ENCODE data around the gene EXO5.

EXO5 gene

DNA sequence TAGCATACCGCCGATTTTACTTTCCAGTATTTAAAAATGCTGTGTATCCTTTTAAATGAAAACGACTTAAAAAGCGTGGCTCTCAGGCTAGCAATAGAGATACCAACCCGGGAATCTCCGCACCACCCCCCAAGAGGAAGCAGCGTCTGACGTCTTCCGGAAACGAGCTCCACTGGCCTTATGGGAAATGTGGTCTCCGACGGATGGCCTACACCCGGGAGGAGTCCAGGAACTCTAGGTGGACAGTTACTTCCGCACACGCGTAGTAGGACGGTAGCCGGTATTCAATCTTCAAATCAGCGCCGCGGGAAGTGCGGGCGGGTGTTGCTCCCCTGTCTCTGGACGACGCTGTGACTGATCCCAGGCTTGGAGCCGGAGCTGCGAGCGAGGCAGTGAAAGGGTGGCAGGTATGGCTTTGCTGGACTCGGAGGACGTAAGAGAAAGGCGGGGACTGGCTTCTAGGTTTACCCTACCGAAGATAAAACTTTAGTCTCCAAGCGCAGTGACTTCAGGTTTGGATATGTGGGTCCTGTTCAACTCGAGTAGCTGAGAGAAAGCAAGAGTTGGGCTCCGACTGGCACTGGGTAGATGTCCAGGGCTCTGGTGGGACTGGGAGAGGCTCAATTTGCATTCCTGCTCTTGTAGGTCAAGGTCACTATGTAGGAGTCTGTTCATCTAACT is 23.0 kb downstream of the EXO5 start, which contains the start of gene ZNF684:
TSS of gene ZNF684 (plus strand) at position 257 of the 681 bp plus-strand sequence. CDS start 1,530 bp downstream, outside the sequence.
- TF ChIP-seq, protein P1, sequence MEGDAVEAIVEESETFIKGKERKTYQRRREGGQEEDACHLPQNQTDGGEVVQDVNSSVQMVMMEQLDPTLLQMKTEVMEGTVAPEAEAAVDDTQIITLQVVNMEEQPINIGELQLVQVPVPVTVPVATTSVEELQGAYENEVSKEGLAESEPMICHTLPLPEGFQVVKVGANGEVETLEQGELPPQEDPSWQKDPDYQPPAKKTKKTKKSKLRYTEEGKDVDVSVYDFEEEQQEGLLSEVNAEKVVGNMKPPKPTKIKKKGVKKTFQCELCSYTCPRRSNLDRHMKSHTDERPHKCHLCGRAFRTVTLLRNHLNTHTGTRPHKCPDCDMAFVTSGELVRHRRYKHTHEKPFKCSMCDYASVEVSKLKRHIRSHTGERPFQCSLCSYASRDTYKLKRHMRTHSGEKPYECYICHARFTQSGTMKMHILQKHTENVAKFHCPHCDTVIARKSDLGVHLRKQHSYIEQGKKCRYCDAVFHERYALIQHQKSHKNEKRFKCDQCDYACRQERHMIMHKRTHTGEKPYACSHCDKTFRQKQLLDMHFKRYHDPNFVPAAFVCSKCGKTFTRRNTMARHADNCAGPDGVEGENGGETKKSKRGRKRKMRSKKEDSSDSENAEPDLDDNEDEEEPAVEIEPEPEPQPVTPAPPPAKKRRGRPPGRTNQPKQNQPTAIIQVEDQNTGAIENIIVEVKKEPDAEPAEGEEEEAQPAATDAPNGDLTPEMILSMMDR (IDR thresholded peaks at IDR 0.05; ENCODE audit: low read depth, low read length, missing control alignments), result no peak
- peak; percentile 95 for DNase-seq (ENCODE audit: low read depth)
- H3K4me3 ChIP-seq (ENCODE audit: low read depth, low read length), result peak within 1 kb of the TSS; percentile 59

DNA sequence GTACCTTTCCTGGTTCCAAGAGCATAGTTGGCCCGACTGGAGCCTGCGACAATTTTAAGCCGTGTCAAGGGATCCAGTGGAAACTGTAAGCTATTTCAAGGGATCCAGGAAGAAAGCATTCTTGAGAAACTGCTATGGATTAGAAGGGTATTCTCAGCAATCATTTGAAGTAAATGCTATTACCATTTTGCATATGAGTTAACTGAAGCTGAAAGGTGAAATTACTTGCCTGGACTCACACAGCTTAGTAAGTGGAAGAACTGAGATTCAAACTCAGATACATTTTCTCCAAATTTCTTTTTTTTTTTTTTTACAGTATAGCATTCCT is 23.5 kb downstream of the EXO5 start:
- no peak for DNase-seq (ENCODE audit: low read depth)
- H3K4me3 ChIP-seq (ENCODE audit: low read depth, low read length), result peak overlapping the region; percentile 59
- TF ChIP-seq, protein P1 (IDR thresholded peaks at IDR 0.05; ENCODE audit: low read depth, low read length, missing control alignments), result no peak

DNA sequence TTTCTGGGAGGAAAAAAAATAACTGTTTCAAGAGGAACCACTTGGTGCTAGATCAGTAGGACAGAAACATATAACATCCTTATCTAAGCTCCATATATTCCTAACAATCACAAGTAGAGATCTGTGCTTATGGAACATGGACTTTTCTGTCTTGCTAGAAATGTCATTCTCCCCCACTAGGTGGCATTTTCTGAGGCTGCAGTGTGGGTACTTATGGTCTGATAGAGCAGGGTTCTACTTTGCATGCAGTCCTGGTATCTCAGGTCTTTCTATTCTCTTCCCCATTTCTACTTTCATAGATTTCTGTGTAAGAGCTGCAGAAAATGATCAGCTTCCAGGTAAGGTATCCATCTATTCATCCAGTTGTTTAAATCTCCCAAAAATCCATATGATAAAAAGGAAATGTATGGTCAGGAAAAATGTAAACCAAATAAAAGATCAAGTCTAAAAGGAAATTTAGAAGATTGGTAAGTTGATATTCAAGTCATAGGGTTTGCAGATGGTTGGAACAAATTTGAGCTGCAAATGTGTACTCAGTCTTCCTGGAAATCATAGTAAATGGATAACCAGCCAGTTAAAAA is 24.4 kb downstream of the EXO5 start:
- TF ChIP-seq, protein P1 (IDR thresholded peaks at IDR 0.05; ENCODE audit: low read depth, low read length, missing control alignments), result peak; percentile 68
- DNase-seq (ENCODE audit: low read depth), result peak; percentile 57
- H3K4me3 ChIP-seq (ENCODE audit: low read depth, low read length), result no peak overlapping the region; the same call in 1 of the 2 replicates

DNA sequence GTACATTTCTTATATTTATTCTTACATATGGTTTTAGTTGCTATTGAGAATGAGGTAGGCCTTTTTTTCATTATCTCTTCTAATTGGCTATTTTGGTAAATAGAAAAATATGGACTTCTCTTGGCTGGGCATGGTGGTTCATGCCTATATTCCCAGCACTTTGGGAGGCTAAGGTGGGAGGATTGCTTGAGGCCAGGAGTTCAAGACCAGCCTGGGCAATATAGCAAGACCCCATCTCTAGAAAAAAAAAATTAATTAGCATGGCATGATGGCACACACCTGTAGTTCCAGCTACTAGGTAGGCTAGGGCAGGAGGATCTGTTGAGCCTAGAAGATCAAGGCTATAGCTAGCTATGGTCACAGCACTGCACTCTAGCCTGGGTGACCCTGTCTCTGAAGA is 26.0 kb downstream of the EXO5 start:
- no peak for DNase-seq (ENCODE audit: low read depth)
- TF ChIP-seq, protein P1 (IDR thresholded peaks at IDR 0.05; ENCODE audit: low read depth, low read length, missing control alignments), result no peak
- no peak overlapping the region for H3K4me3 ChIP-seq (ENCODE audit: low read depth, low read length)

DNA sequence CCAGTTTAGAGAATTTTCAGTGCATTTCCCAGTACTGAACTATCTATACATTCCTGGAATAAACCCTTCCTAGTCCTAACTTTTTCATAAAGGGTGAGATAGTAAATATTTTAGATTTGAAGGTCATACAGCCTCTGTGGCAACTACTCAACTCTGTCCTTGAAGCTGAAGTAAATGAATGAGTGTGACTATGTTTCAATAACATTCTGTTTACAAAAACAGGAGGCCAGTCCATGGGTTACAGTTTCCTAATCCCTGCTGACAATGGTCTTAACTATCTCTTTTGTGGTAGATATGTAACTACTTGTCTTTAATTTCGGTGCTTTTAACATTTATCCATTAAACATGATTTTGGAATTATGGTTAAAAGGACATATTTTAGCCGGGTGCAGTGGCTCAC is 27.2 kb downstream of the EXO5 start:
- no peak for DNase-seq (ENCODE audit: low read depth)
- TF ChIP-seq, protein P1 (IDR thresholded peaks at IDR 0.05; ENCODE audit: low read depth, low read length, missing control alignments), result no peak
- H3K4me3 ChIP-seq (ENCODE audit: low read depth, low read length), result no peak overlapping the region

DNA sequence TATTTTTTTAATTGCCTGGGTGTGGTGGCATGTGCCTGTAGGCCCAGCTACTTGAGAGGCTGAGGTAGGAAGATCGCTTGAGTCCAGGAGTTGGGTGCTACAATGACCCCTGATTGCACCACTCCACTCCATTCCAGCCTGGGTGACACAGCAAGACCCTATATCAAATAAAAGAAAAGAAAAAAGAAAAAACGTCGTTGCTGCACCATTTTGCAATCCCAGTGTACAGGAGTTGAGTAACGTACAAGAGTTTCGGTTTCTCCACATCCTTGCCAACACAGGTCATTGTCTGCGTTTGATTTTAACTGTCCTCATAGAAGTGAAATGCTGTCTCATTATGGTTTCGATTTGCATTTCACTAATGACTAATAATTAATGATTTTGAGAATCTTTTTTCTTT is 30.8 kb downstream of the EXO5 start:
- H3K4me3 ChIP-seq (ENCODE audit: low read depth, low read length), result no peak overlapping the region
- DNase-seq (ENCODE audit: low read depth), result no peak
- TF ChIP-seq, protein P1 (IDR thresholded peaks at IDR 0.05; ENCODE audit: low read depth, low read length, missing control alignments), result no peak

DNA sequence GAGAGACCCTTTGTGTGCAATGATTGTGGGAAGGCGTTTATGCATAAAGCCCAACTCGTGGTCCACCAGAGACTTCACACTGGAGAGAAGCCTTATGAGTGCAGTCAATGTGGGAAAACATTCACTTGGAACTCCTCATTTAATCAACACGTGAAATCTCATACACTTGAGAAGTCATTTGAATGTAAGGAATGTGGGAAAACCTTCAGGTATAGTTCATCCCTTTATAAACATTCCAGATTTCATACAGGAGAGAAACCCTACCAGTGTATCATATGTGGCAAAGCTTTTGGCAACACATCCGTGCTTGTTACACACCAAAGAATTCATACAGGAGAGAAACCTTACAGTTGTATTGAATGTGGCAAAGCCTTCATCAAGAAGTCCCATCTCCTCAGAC is 38.4 kb downstream of the EXO5 start:
- DNase-seq (ENCODE audit: low read depth), result no peak
- TF ChIP-seq, protein P1 (IDR thresholded peaks at IDR 0.05; ENCODE audit: low read depth, low read length, missing control alignments), result no peak
- H3K4me3 ChIP-seq (ENCODE audit: low read depth, low read length), result no peak overlapping the region
